Measurements from ENCODE around the gene UBE2D3.

- TF ChIP-seq EZH2phosphoT487 (IDR thresholded peaks at IDR 0.05; ENCODE audit: low read length) (no peak), EZH2 (optimal IDR thresholded peaks at IDR 0.05; ENCODE audit: low read depth, low read length) (no peak)
Measured at GRCh38 chr4:102825261-102826091, 1.9 kb downstream of the UBE2D3 start.
